GM18498 (cell line): ENCODE results near the gene CRYGB.
"Not testable (repeated sequence)": the region's sequence is repeated elsewhere in the genome, so short reads cannot be mapped to it uniquely, and the experiment has no call there.

ENCODE experiments used
- ATAC-seq: cut with Tn5 transposase; IDR thresholded peaks from one replicate; pipeline ENCODE4 v1.9.1; 2021; ENCODE audit warnings: mild to moderate bottlenecking, moderate library complexity; ENCODE audit not compliant: unreplicated experiment

Gene CRYGB

GRCh38 chr2:208150956-208151355 lies 5.0 kb upstream of the CRYGB start:
- no peak for ATAC-seq

- ATAC-seq = no peak
These were observed 4.1 kb upstream of the CRYGB start for GRCh38 chr2:208150094-208150493.

- ATAC-seq = no peak
These were observed 2.8 kb upstream of the CRYGB start for GRCh38 chr2:208148803-208149202.

- no peak for ATAC-seq
These were observed 1.8 kb upstream of the CRYGB start for GRCh38 chr2:208147759-208148158.

- ATAC-seq = no peak
These were observed 1.1 kb upstream of the CRYGB start for GRCh38 chr2:208147008-208147407.

- no peak for ATAC-seq
These were observed 2.8 kb downstream of the CRYGB start for GRCh38 chr2:208142925-208143799.

GRCh38 chr2:208142240-208142924 lies 3.6 kb downstream of the CRYGB start:
- no peak for ATAC-seq

- no peak for ATAC-seq
These were observed 6.5 kb downstream of the CRYGB start for GRCh38 chr2:208139447-208139846.

GRCh38 chr2:208138334-208138733 lies 7.6 kb downstream of the CRYGB start:
- not testable (repeated sequence) for ATAC-seq

- no peak for ATAC-seq
These were observed 9.3 kb downstream of the CRYGB start for GRCh38 chr2:208136716-208137094.

- ATAC-seq = no peak
These were observed 9.9 kb downstream of the CRYGB start for GRCh38 chr2:208135794-208136715.

GRCh38 chr2:208134928-208135586 lies 10.9 kb downstream of the CRYGB start:
- ATAC-seq = peak; percentile 62

GRCh38 chr2:208130712-208131110 lies 15.2 kb downstream of the CRYGB start:
- no peak for ATAC-seq

GRCh38 chr2:208129744-208130711 lies 15.9 kb downstream of the CRYGB start, which contains the start of gene CRYGC:
Gene CRYGC, minus strand, starts transcription at chr2:208129828. Its CDS starts 36 bp downstream, at chr2:208129792.
- ATAC-seq = no peak

GRCh38 chr2:208128136-208128535 lies 17.8 kb downstream of the CRYGB start:
- ATAC-seq = no peak

- ATAC-seq = no peak
These were observed 18.9 kb downstream of the CRYGB start for GRCh38 chr2:208127090-208127489.

- no peak for ATAC-seq
These were observed 20.7 kb downstream of the CRYGB start for GRCh38 chr2:208125251-208125650.

- ATAC-seq = not testable (repeated sequence)
These were observed 21.8 kb downstream of the CRYGB start, which contains the start of gene CRYGD for GRCh38 chr2:208124013-208124715. Gene CRYGD, minus strand, starts transcription at chr2:208124524. Its CDS starts 51 bp downstream, at chr2:208124473.

- ATAC-seq = no peak
These were observed 23.7 kb downstream of the CRYGB start for GRCh38 chr2:208122248-208122647.
